K562 (cell line): ENCODE results near the gene GNB5. TPM values are rescaled to one million over a fixed set of nuclear protein-coding genes. Genes with fewer than 3 reads are reported as not detected.
A peak's percentile ranks its signal among the peaks of the same experiment; 100 is the strongest.

Source experiments
- ATAC-seq: fragments of 200-7000 bp; cut with Tn5 transposase; 3 replicates; pipeline ENCODE4 v1.9.1; 2020; ENCODE audit warnings: moderate library complexity
- BruUV-seq: library from RNA; stranded (reverse); fragments of 400-500 nt; replicated peaks from 2 replicates; lab custom pipeline; 2021; lab: Mats Ljungman, UMichigan
- CTCF ChIA-PET: fragments of 300-600 bp; formaldehyde crosslinking; extraction: SDS; loops from one replicate; lab custom pipeline; 2021; ENCODE audit warnings: low intra/inter-chr PET ratio; lab: Yijun Ruan, JAX
- POLR2A ChIA-PET: fragments of 300-600, 350-650 bp; sonication (Branson Sonifier 250); formaldehyde crosslinking; extraction: SDS; loops from one replicate; lab custom pipeline; 2021; ENCODE audit warnings: antibody characterized with exemption, inconsistent platforms; lab: Yijun Ruan, JAX
- DNase-seq, 4 experiments: peaks; one replicate each; pipeline versions ENCODE4 v3.0.0 to v3.0.0-alpha.2; 2011 to 2018; ENCODE audit warnings: low spot score in 3 of 4, mixed read lengths in 3 of 4; ENCODE audit errors: extremely low read depth in 1 of 4
- FAIRE-seq: peaks from 2 replicates; lab custom pipeline; 2011; peaks lifted over from hg19 to GRCh38; lab: Jason Lieb, UNC
- H2AFZ ChIP-seq: 2 replicates; pipeline ENCODE4 v1.6.0; 2011; ENCODE audit warnings: low read depth, low read length, control low read depth, inconsistent platforms
- H3K27ac ChIP-seq: fragments of 200-600 bp; 3 replicates; pipeline ENCODE4 v1.8.0; 2011; ENCODE audit warnings: low read depth, mild to moderate bottlenecking, control low read depth, inconsistent platforms, low read length, moderate library complexity, mixed read lengths; ENCODE audit errors: extremely low read depth
- H3K27me3 ChIP-seq, 2 experiments: fragments of 300-600 bp in 1 of 2; 2 replicates in 1 of 2; 3 replicates in 1 of 2; pipeline versions ENCODE4 v1.6.0 to v1.8.0; 2011; ENCODE audit warnings: inconsistent platforms in 2 of 2, low read length in 2 of 2, mild to moderate bottlenecking in 1 of 2, mixed read lengths in 1 of 2, moderate library complexity in 1 of 2; ENCODE audit not compliant: control insufficient read depth in 2 of 2, insufficient read depth in 2 of 2
- H3K36me3 ChIP-seq: fragments of 300-600 bp; 3 replicates; pipeline ENCODE4 v1.8.0; 2011; ENCODE audit warnings: mild to moderate bottlenecking, low read length, inconsistent platforms; ENCODE audit not compliant: control insufficient read depth, insufficient read depth
- H3K4me1 ChIP-seq, 2 experiments: fragments of 200-600 bp in 1 of 2; replicated peaks in 1 of 2; 2 replicates in 1 of 2; 3 replicates in 1 of 2; pipeline versions ENCODE4 v1.5.1 to v1.8.0; 2011; ENCODE audit warnings: inconsistent platforms in 2 of 2, low read length in 2 of 2, mild to moderate bottlenecking in 1 of 2, mixed read lengths in 1 of 2, moderate library complexity in 1 of 2; ENCODE audit not compliant: control insufficient read depth in 2 of 2, insufficient read depth in 2 of 2
- H3K4me2 ChIP-seq: 2 replicates; pipeline ENCODE4 v1.6.1; 2011; ENCODE audit warnings: low read length, control low read depth, inconsistent platforms, mixed read lengths; ENCODE audit not compliant: insufficient read depth
- H3K4me3 ChIP-seq: fragments of 200-600 bp; sonication (generic), shearing (Covaris generic); 2 replicates; pipeline ENCODE4 v1.5.1; 2016; ENCODE audit warnings: control low read depth, inconsistent platforms
- H3K79me2 ChIP-seq: fragments of 200-600 bp; 3 replicates; pipeline ENCODE4 v1.8.0; 2011; ENCODE audit warnings: low read length, inconsistent platforms; ENCODE audit not compliant: control insufficient read depth, insufficient read depth
- H3K9ac ChIP-seq, 2 experiments: 2 replicates each; pipeline versions ENCODE4 v1.6.0 to v1.6.1; 2011; ENCODE audit warnings: low read depth in 2 of 2, low read length in 2 of 2, control low read depth in 1 of 2, inconsistent platforms in 1 of 2, mild to moderate bottlenecking in 1 of 2, mixed read lengths in 1 of 2; ENCODE audit not compliant: insufficient read depth in 1 of 2
- H3K9me1 ChIP-seq: one replicate; pipeline ENCODE4 v1.6.0; 2011; ENCODE audit warnings: inconsistent platforms, mild to moderate bottlenecking, low read length, moderate library complexity; ENCODE audit not compliant: control insufficient read depth, insufficient read depth
- H3K9me3 ChIP-seq: replicated peaks from 2 replicates; pipeline ENCODE4 v1.5.1; 2011; ENCODE audit warnings: low read depth, low read length, inconsistent platforms; ENCODE audit not compliant: control insufficient read depth, insufficient read depth
- H4K20me1 ChIP-seq: replicated peaks from 2 replicates; pipeline ENCODE4 v1.6.1; 2011; ENCODE audit warnings: low read length, inconsistent platforms, mixed read lengths; ENCODE audit not compliant: control insufficient read depth, insufficient read depth
- ARID1B ChIP-seq: fragments of 450-650 bp; IDR thresholded peaks from 2 replicates; pipeline ENCODE4 v1.6.1; 2016; ENCODE audit warnings: antibody characterized with exemption, mild to moderate bottlenecking, inconsistent platforms
- EP300 ChIP-seq: IDR thresholded peaks from 2 replicates; pipeline ENCODE4 v1.6.1; 2012; ENCODE audit warnings: low read length, improper control_type of control experiment
- ESRRA ChIP-seq: fragments of 450-650 bp; IDR thresholded peaks from 2 replicates; pipeline ENCODE4 v1.6.1; 2014; ENCODE audit warnings: low read depth, mild to moderate bottlenecking, moderate library complexity, borderline replicate concordance
- ETV1 ChIP-seq: fragments of 450-650 bp; conservative IDR thresholded peaks from 2 replicates; pipeline ENCODE4 v1.6.1; 2016; ENCODE audit warnings: missing genetic modification characterization, control low read depth, low read depth, missing compliant biosample characterization
- EWSR1 ChIP-seq: fragments of 450-650 bp; IDR thresholded peaks from 2 replicates; pipeline ENCODE4 v1.6.1; 2018; ENCODE audit warnings: borderline replicate concordance, mild to moderate bottlenecking, low read depth, moderate library complexity; ENCODE audit not compliant: partially characterized antibody
- FOSL1 ChIP-seq: fragments of 200-800 bp; sonication (Bioruptor generic); conservative IDR thresholded peaks from 2 replicates; pipeline ENCODE4 v1.6.1; 2016; ENCODE audit warnings: missing genetic modification characterization, missing compliant biosample characterization
- HDAC3 ChIP-seq: fragments of 450-650 bp; IDR thresholded peaks from 2 replicates; pipeline ENCODE4 v1.6.1; 2018; ENCODE audit warnings: borderline replicate concordance, mild to moderate bottlenecking, moderate library complexity; ENCODE audit not compliant: partially characterized antibody
- JUND ChIP-seq, 2 experiments: IDR thresholded peaks; 2 replicates in 1 of 2; 3 replicates in 1 of 2; pipeline ENCODE4 v1.6.1; 2011; ENCODE audit warnings: borderline replicate concordance in 2 of 2, low read depth in 2 of 2, low read length in 2 of 2, improper control_type of control experiment in 1 of 2, missing biosample characterization in 1 of 2, missing genetic modification characterization in 1 of 2, missing genetic modification reagents in 1 of 2
- SP2 ChIP-seq: IDR thresholded peaks from 2 replicates; pipeline ENCODE4 v1.6.1; 2011; ENCODE audit warnings: mild to moderate bottlenecking, low read depth, low read length, moderate library complexity; ENCODE audit not compliant: poor library complexity, severe bottlenecking; ENCODE audit errors: extremely low read depth
- SPI1 ChIP-seq: IDR thresholded peaks from 2 replicates; pipeline ENCODE4 v1.6.1; 2011; ENCODE audit warnings: low read depth, low read length, control low read depth, borderline replicate concordance
- WHSC1 ChIP-seq: IDR thresholded peaks from one replicate; pipeline ENCODE4 v1.6.1; 2012; ENCODE audit warnings: low read length, control low read depth, inconsistent platforms
- ZNF24 ChIP-seq: fragments of 450-650 bp; IDR thresholded peaks from 2 replicates; pipeline ENCODE4 v1.6.1; 2016
- ZNF316 ChIP-seq: fragments of 450-650 bp; IDR thresholded peaks from 2 replicates; pipeline ENCODE4 v1.6.1; 2016
- WGBS: fragments of 100-300 bp; shearing (Covaris generic); methylation state at CpG from one replicate; pipeline ENCODE4 v1.1.6; 2016; ENCODE audit warnings: low coverage, mixed read lengths; ENCODE audit not compliant: insufficient coverage; ENCODE audit errors: missing lambda C conversion rate; 5-methylcytosine and 5-hydroxymethylcytosine counted together
- in situ Hi-C: fragments of 300-500 bp; cut with MboI; formaldehyde crosslinking; loops from 4 replicates; pipeline ENCODE4 v1.15.0; 2018; ENCODE audit warnings: inconsistent platforms, mixed read lengths
- intact Hi-C: fragments of 100-400 bp; cut with micrococcal nuclease; formaldehyde crosslinking; loops from 2 replicates; pipeline ENCODE4 v1.14.2; 2022
- polyA plus RNA-seq, 8 experiments: library from polyadenylated mRNA; depleted of rRNA in 4 of 8; stranded (reverse) in 5 of 8; unstranded in 3 of 8; fragments of >200 nt; fragmentation: Nextera tagmentation in 2 of 8; fragmentation: Illumina TruSeq in 1 of 8; extraction: Ambion mirVana in 2 of 8; extraction: Trizol in 1 of 8; gene quantifications; 2 replicates each; pipeline versions ENCODE4 v1.2.1 to v1.2.3, GENCODE V29; 2011 to 2014; ENCODE audit warnings: inconsistent platforms in 1 of 8, missing spikeins in 1 of 8
- total RNA-seq, 7 experiments: library from RNA; depleted of rRNA in 6 of 7; stranded (reverse); fragments of >200 nt in 6 of 7; fragmentation: Illumina TruSeq in 2 of 7; extraction: Trizol in 2 of 7; gene quantifications; 2 replicates each; pipeline versions ENCODE4 v1.2.1 to v1.2.3, GENCODE V29; 2011 to 2021; ENCODE audit warnings: low replicate concordance in 1 of 7
- TF ChIP-seq, protein P1 (sequence below), 2 experiments: fragments of 450-650 bp in 1 of 2; sonication (generic) in 1 of 2; formaldehyde crosslinking in 1 of 2; IDR thresholded peaks in 1 of 2; conservative IDR thresholded peaks in 1 of 2; 2 replicates each; pipeline versions ENCODE4 v1.6.1 to v1.8.1; 2016 to 2023; ENCODE audit warnings: mild to moderate bottlenecking in 2 of 2, moderate library complexity in 2 of 2, inconsistent platforms in 1 of 2, missing genetic modification reagents in 1 of 2
- TF ChIP-seq, protein P2 (sequence below): IDR thresholded peaks from 2 replicates; pipeline ENCODE4 v1.6.1; 2012; ENCODE audit warnings: low read depth, low read length, improper control_type of control experiment, borderline replicate concordance
- TF ChIP-seq, protein P3 (sequence below): fragments of 450-650 bp; formaldehyde crosslinking; IDR thresholded peaks from 2 replicates; pipeline ENCODE4 v1.4.0; 2020; ENCODE audit warnings: mild to moderate bottlenecking

Gene GNB5
- total and polyA plus RNA-seq, 9 of the 15 experiments (the other 6 are each of a cell fraction or from before 2014, with no cell fraction given), result 0.11 to 2.1 (median 0.77) TPM

DNA sequence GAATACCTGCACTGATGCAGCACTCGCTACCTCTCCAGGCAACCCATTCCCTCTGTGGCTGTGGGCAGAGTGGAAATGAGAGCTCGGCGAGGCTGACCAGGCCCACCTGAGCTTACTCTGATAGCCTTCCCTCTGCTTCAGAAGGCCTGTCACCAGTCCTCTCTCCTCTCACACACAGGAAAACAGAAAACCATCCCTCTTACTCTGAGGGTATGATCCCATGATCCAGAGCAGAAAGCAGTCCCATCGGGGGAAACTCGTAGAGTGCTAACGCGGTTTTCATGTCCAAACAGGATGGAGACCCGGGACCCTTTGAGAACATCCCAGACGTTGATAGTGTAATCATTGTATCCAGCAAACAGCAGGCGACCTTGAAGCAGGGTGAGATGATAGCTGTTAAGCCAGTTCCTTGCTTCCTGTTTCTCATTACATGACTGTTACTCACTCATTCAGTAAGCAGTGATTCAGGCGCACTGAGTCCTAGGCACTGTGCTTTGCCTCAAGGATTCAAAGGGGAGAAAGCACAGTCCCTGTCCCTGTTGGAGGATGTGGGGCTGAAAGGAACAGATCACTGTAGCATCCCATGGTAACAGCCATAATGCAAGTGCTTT lies 66.8 kb downstream of the GNB5 start:
- TF ChIP-seq ZNF24, result peak; percentile 52
- no peak for TF ChIP-seq EWSR1
- TF ChIP-seq ESRRA, result 0 out of 2 replicates have a peak, but pooled peaks have one; percentile 34
- no peak for TF ChIP-seq ZNF316
- TF ChIP-seq WHSC1, result no peak
- TF ChIP-seq ARID1B, result 0 out of 2 replicates have a peak, but pooled peaks have one; percentile 15
- peak; percentile 35 for TF ChIP-seq FOSL1 (tag)
- TF ChIP-seq, protein P1, sequence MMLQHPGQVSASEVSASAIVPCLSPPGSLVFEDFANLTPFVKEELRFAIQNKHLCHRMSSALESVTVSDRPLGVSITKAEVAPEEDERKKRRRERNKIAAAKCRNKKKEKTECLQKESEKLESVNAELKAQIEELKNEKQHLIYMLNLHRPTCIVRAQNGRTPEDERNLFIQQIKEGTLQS (IDR thresholded peaks at IDR 0.05), result 0 out of 2 replicates have a peak, but pooled peaks have one; percentile 22
- TF ChIP-seq, protein P1 (CRISPR knock-in tag; conservative IDR thresholded peaks at IDR 0.05), result no peak
- TF ChIP-seq HDAC3, result no peak
- TF ChIP-seq ETV1 (tag), result 0 out of 2 replicates have a peak, but pooled peaks have one; percentile 14
- TF ChIP-seq EP300, result 0 out of 2 replicates have a peak, but pooled peaks have one; percentile 6
- TF ChIP-seq JUND (IDR thresholded peaks at IDR 0.05; ENCODE audit: borderline replicate concordance, low read depth, low read length), result no peak
- TF ChIP-seq JUND (tag; IDR thresholded peaks at IDR 0.05; ENCODE audit: borderline replicate concordance, low read depth, low read length), result no peak
- TF ChIP-seq, protein P2, sequence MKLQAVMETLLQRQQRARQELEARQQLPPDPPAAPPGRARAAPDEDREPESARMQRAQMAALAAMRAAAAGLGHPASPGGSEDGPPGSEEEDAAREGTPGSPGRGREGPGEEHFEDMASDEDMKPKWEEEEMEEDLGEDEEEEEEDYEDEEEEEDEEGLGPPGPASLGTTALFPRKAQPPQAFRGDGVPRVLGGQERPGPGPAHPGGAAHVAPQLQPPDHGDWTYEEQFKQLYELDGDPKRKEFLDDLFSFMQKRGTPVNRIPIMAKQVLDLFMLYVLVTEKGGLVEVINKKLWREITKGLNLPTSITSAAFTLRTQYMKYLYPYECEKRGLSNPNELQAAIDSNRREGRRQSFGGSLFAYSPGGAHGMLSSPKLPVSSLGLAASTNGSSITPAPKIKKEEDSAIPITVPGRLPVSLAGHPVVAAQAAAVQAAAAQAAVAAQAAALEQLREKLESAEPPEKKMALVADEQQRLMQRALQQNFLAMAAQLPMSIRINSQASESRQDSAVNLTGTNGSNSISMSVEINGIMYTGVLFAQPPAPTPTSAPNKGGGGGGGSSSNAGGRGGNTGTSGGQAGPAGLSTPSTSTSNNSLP, result no peak
- TF ChIP-seq SP2, result no peak
- TF ChIP-seq SPI1, result 0 out of 2 replicates have a peak, but pooled peaks have one; percentile 9
- TF ChIP-seq, protein P3, sequence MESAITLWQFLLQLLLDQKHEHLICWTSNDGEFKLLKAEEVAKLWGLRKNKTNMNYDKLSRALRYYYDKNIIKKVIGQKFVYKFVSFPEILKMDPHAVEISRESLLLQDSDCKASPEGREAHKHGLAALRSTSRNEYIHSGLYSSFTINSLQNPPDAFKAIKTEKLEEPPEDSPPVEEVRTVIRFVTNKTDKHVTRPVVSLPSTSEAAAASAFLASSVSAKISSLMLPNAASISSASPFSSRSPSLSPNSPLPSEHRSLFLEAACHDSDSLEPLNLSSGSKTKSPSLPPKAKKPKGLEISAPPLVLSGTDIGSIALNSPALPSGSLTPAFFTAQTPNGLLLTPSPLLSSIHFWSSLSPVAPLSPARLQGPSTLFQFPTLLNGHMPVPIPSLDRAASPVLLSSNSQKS (CRISPR knock-in tag), result no peak
- TF ChIP-seq, all 486 proteins: peak for 8
- ChIA-PET CTCF (no interaction called here), POLR2A (interaction anchor here (1.3 kb wide), 1 partner anchor 9 kb away, joined by 5 read pairs; no protein-coding TSS in a partner anchor)
- H3K4me2 ChIP-seq, result no peak overlapping the region; the same call in 1 of the 2 replicates
- no peak overlapping the region for H3K4me3 ChIP-seq
- in situ Hi-C loops (no loop called here), intact Hi-C loops (no loop called here)
- peaks cover 0 to 1% of the 10 kb centered on the region in 2 experiments; a peak in 2 of 5 replicates for H3K4me1 ChIP-seq
- H3K9me1 ChIP-seq, result no peaks in the 10 kb centered on the region
- ATAC-seq (peak; percentile 70), FAIRE-seq (peak; percentile 60), DNase-seq (no peak)
- peak overlapping the region in 1 of 2 experiments; percentile 60; a peak in 1 of 4 replicates for H3K9ac ChIP-seq
- BruUV-seq, result no TSS peak
- H3K36me3 ChIP-seq, result no peaks in the 10 kb centered on the region
- no peaks in the 10 kb centered on the region for H3K9me3 ChIP-seq
- peak overlapping the region; percentile 7; the same call in 1 of the 2 replicates for H2AFZ ChIP-seq
- WGBS, result 14% methylated on average over 11 of the region's 11 CpGs
- H3K79me2 ChIP-seq, result no peaks in the 10 kb centered on the region
- H3K27ac ChIP-seq, result no peak overlapping the region
- no peaks in the 10 kb centered on the region for H4K20me1 ChIP-seq
- H3K27me3 ChIP-seq, result no peaks in the 10 kb centered on the region
